NCI-H82 treated with DMSO at 0.1 percent for 48 hours (cell line): ENCODE data around the gene M1AP.

ENCODE experiments used
- DNase-seq: peaks from one replicate; lab custom pipeline; 2025; ENCODE audit not compliant: unreplicated experiment; lab: John Stamatoyannopoulos, UW

M1AP gene

GRCh38 chr2:74551530-74551929 lies 96.6 kb downstream of the M1AP start:
- no peak for DNase-seq

- DNase-seq = no peak
Measured at GRCh38 chr2:74550231-74550630, 97.9 kb downstream of the M1AP start.

- no peak for DNase-seq
Measured at GRCh38 chr2:74548900-74549826, 99.0 kb downstream of the M1AP start.

GRCh38 chr2:74548285-74548899 lies 99.7 kb downstream of the M1AP start:
- DNase-seq = peak; percentile 81

GRCh38 chr2:74546004-74546403 lies 102.1 kb downstream of the M1AP start:
- DNase-seq = no peak

GRCh38 chr2:74544634-74545033 lies 103.5 kb downstream of the M1AP start:
- DNase-seq = no peak

GRCh38 chr2:74542978-74543377 lies 105.2 kb downstream of the M1AP start:
- DNase-seq = no peak

GRCh38 chr2:74540291-74540690 lies 107.8 kb downstream of the M1AP start:
- DNase-seq = no peak

- DNase-seq = no peak
Measured at GRCh38 chr2:74538881-74539339, 109.2 kb downstream of the M1AP start.

- DNase-seq = no peak
Measured at GRCh38 chr2:74537140-74537539, 111.0 kb downstream of the M1AP start.

- DNase-seq = no peak
Measured at GRCh38 chr2:74536166-74536950, 111.8 kb downstream of the M1AP start.

- no peak for DNase-seq
Measured at GRCh38 chr2:74535440-74535965, 112.6 kb downstream of the M1AP start.

- DNase-seq = no peak
Measured at GRCh38 chr2:74534411-74534810, 113.7 kb downstream of the M1AP start.

- no peak for DNase-seq
Measured at GRCh38 chr2:74533464-74533863, 114.7 kb downstream of the M1AP start.

GRCh38 chr2:74532222-74532621 lies 115.9 kb downstream of the M1AP start:
- DNase-seq = peak; percentile 47

- no peak for DNase-seq
Measured at GRCh38 chr2:74531666-74532065, 116.5 kb downstream of the M1AP start.

- no peak for DNase-seq
Measured at GRCh38 chr2:74530239-74531187, 117.6 kb downstream of the M1AP start.

- peak; percentile 94 for DNase-seq
Measured at GRCh38 chr2:74529357-74530238, 118.5 kb downstream of the M1AP start, which contains the start of the genes AUP1 and HTRA2. TSS of gene AUP1 (minus strand) at chr2:74529706. CDS start at chr2:74529629, 77 bp downstream. TSS of gene HTRA2 (plus strand) at chr2:74529933. CDS start at chr2:74530007, 74 bp downstream.
